Gastroesophageal sphincter (tissue), 4 donors: ENCODE results near the gene LEKR1. TPM values are rescaled to one million over a fixed set of nuclear protein-coding genes. Genes with fewer than 3 reads are reported as not detected.

Source experiments
- ATAC-seq: fragments of 150-250 bp; one replicate; pipeline ENCODE4 v1.9.1; 2016; ENCODE audit warnings: mild to moderate bottlenecking, moderate library complexity
- H3K27ac ChIP-seq, 4 donors: fragments of 200-600 bp; sonication (generic) in 3 of 4; 1 replicate in 3 of 4; 2 replicates in 1 of 4; pipeline ENCODE4 v1.5.1; 2016 to 2019
- H3K27me3 ChIP-seq: fragments of 200-600 bp; sonication (generic); one replicate; pipeline ENCODE4 v1.5.1; 2019
- H3K36me3 ChIP-seq, 2 donors: fragments of 200-600 bp; sonication (generic); one replicate each; pipeline ENCODE4 v1.5.1; 2019; ENCODE audit warnings: control low read depth in 1 of 2
- H3K4me1 ChIP-seq, 3 donors: fragments of 200-600 bp; sonication (generic); 1 replicate in 2 of 3; 2 replicates in 1 of 3; pipeline ENCODE4 v1.5.1; 2016 to 2019; ENCODE audit warnings: control low read depth in 2 of 3
- H3K4me3 ChIP-seq, 2 donors: fragments of 200-600 bp; sonication (generic); one replicate each; pipeline ENCODE4 v1.5.1; 2019; ENCODE audit warnings: mild to moderate bottlenecking in 1 of 2, moderate library complexity in 1 of 2
- H3K9me3 ChIP-seq, 3 donors: fragments of 200-600 bp; sonication (generic); one replicate each; pipeline ENCODE4 v1.5.1; 2017 to 2019; ENCODE audit warnings: control low read depth in 2 of 3
- CTCF ChIP-seq, 4 experiments: fragments of 200-600 bp in 2 of 4; fragments of 450-650 bp in 2 of 4; sonication (generic) in 1 of 4; IDR thresholded peaks; one replicate each; pipeline ENCODE4 v1.5.1; 2017 to 2019; ENCODE audit warnings: antibody characterized with exemption in 4 of 4, mild to moderate bottlenecking in 2 of 4, moderate library complexity in 2 of 4
- EP300 ChIP-seq: sonication (generic); formaldehyde crosslinking; IDR thresholded peaks from one replicate; pipeline ENCODE4 v1.6.1; 2017; ENCODE audit warnings: antibody characterized with exemption, mild to moderate bottlenecking
- POLR2A ChIP-seq, 2 donors: fragments of 450-650 bp; IDR thresholded peaks; one replicate each; pipeline ENCODE4 v1.6.1; 2017; ENCODE audit warnings: antibody characterized with exemption in 2 of 2, mild to moderate bottlenecking in 2 of 2, moderate library complexity in 1 of 2
- POLR2AphosphoS5 ChIP-seq: sonication (generic); formaldehyde crosslinking; IDR thresholded peaks from one replicate; pipeline ENCODE4 v1.6.1; 2017; ENCODE audit warnings: antibody characterized with exemption
- WGBS, 2 donors: methylation state at CpG; one replicate each; pipeline ENCODE4 v1.1.5; 2018; ENCODE audit warnings: low coverage in 1 of 2; 5-methylcytosine and 5-hydroxymethylcytosine counted together
- total RNA-seq, 4 donors: library from RNA; depleted of rRNA; stranded (reverse); fragments of >200 nt; gene quantifications; one replicate each; pipeline ENCODE4 v1.1.0, GENCODE V29; 2016

LEKR1 gene
- total RNA-seq, 4 donors from 2014 or later = 2.7 TPM; not detected in 3

GRCh38 chr3:157001221-157001957 lies 175.2 kb downstream of the LEKR1 start:
- ATAC-seq = no peak
- H3K4me1 ChIP-seq = no peaks in the 10 kb centered on the region
- no peaks in the 10 kb centered on the region for H3K36me3 ChIP-seq
- no peak overlapping the region for H3K4me3 ChIP-seq
- H3K27ac ChIP-seq = no peak overlapping the region
- peaks cover 0 to 8% (median 0%) of the 10 kb centered on the region in 3 donors for H3K9me3 ChIP-seq
- WGBS, 2 donors = 58 to 64% methylated on average over 2 of the region's 2 CpGs
- H3K27me3 ChIP-seq = no peaks in the 10 kb centered on the region
- no peak for TF ChIP-seq POLR2A (IDR thresholded peaks at IDR 0.05)
- TF ChIP-seq EP300 = no peak
- no peak for TF ChIP-seq CTCF (IDR thresholded peaks at IDR 0.05)
- TF ChIP-seq POLR2AphosphoS5 = no peak

- no peaks in the 10 kb centered on the region for H3K27me3 ChIP-seq
- ATAC-seq = no peak
- H3K4me1 ChIP-seq = no peaks in the 10 kb centered on the region
- TF ChIP-seq POLR2AphosphoS5 (no peak), EP300 (no peak), POLR2A (IDR thresholded peaks at IDR 0.05) (no peak), CTCF (IDR thresholded peaks at IDR 0.05) (no peak)
- no peak overlapping the region for H3K27ac ChIP-seq
- H3K36me3 ChIP-seq = no peaks in the 10 kb centered on the region
- H3K4me3 ChIP-seq = no peak overlapping the region
- no peaks in the 10 kb centered on the region for H3K9me3 ChIP-seq
These were observed 195.5 kb downstream of the LEKR1 start for GRCh38 chr3:157021679-157022078.

- no peak for TF ChIP-seq POLR2A (IDR thresholded peaks at IDR 0.05)
- no peak for TF ChIP-seq CTCF (IDR thresholded peaks at IDR 0.05)
- no peak for TF ChIP-seq EP300
- no peak for TF ChIP-seq POLR2AphosphoS5
- H3K36me3 ChIP-seq = no peaks in the 10 kb centered on the region
- ATAC-seq = no peak
- H3K27ac ChIP-seq = no peak overlapping the region
- H3K9me3 ChIP-seq = no peaks in the 10 kb centered on the region
- H3K27me3 ChIP-seq = no peaks in the 10 kb centered on the region
- H3K4me1 ChIP-seq = no peaks in the 10 kb centered on the region
- H3K4me3 ChIP-seq = no peak overlapping the region
These were observed 197.1 kb downstream of the LEKR1 start for GRCh38 chr3:157023226-157023625.

- Histone ChIP-seq H3K4me1 (no peaks in the 10 kb centered on the region), H3K36me3 (no peaks in the 10 kb centered on the region), H3K27me3 (no peaks in the 10 kb centered on the region), H3K4me3 (no peak overlapping the region), H3K27ac (no peak overlapping the region), H3K9me3 (no peaks in the 10 kb centered on the region)
- TF ChIP-seq POLR2AphosphoS5 (no peak), EP300 (no peak), CTCF (IDR thresholded peaks at IDR 0.05) (no peak), POLR2A (IDR thresholded peaks at IDR 0.05) (no peak)
- no peak for ATAC-seq
- 17 to 50% methylated on average over 1 of the region's 1 CpG for WGBS, 2 donors
These were observed 199.9 kb downstream of the LEKR1 start for GRCh38 chr3:157026091-157026490.

- 55 to 62% methylated on average over 7 of the region's 7 CpGs for whole genome bisulfite sequencing, 2 donors
- Histone ChIP-seq H3K4me3 (no peak overlapping the region), H3K36me3 (no peaks in the 10 kb centered on the region), H3K27me3 (no peaks in the 10 kb centered on the region), H3K27ac (no peak overlapping the region), H3K4me1 (no peaks in the 10 kb centered on the region), H3K9me3 (no peaks in the 10 kb centered on the region)
- ATAC-seq = no peak
- TF ChIP-seq POLR2AphosphoS5 (no peak), EP300 (no peak), CTCF (IDR thresholded peaks at IDR 0.05) (no peak), POLR2A (IDR thresholded peaks at IDR 0.05) (no peak)
These were observed 201.9 kb downstream of the LEKR1 start for GRCh38 chr3:157027861-157028745.
